Endometrial microvascular endothelial cells (primary cell): ENCODE data around the gene TM4SF18. TPM values are rescaled to one million over a fixed set of nuclear protein-coding genes. Genes with fewer than 3 reads are reported as not detected.

Experiments
- in situ Hi-C: cut with HindIII; loops from 2 replicates; pipeline ENCODE4 v1.10.0; 2017; ENCODE audit warnings: low sequenced_read_pairs, low pct_unique_long_range_greater_than_20kb; ENCODE audit errors: inconsistent ontology term
- total RNA-seq: library from RNA; depleted of rRNA; stranded (reverse); fragments of >200 nt; gene quantifications from one replicate; pipeline ENCODE4 v1.2.3, GENCODE V29; 2015; ENCODE audit errors: inconsistent ontology term

TM4SF18 gene
- total RNA-seq, 1 donor from 2014 or later: 119 TPM

- in situ Hi-C loops: no loop called here
Observed at GRCh38 chr3:149369991-149370866, 36.8 kb upstream of the TM4SF18 start.

- in situ Hi-C loops: no loop called here
Observed at GRCh38 chr3:149368674-149369497, 35.5 kb upstream of the TM4SF18 start.

- in situ Hi-C loops: no loop called here
Observed at GRCh38 chr3:149368201-149368673, 34.8 kb upstream of the TM4SF18 start.

- in situ Hi-C loops: no loop called here
Observed at GRCh38 chr3:149366941-149367840, 33.8 kb upstream of the TM4SF18 start.

- in situ Hi-C loops: no loop called here
Observed at GRCh38 chr3:149366031-149366430, 32.6 kb upstream of the TM4SF18 start.

DNA sequence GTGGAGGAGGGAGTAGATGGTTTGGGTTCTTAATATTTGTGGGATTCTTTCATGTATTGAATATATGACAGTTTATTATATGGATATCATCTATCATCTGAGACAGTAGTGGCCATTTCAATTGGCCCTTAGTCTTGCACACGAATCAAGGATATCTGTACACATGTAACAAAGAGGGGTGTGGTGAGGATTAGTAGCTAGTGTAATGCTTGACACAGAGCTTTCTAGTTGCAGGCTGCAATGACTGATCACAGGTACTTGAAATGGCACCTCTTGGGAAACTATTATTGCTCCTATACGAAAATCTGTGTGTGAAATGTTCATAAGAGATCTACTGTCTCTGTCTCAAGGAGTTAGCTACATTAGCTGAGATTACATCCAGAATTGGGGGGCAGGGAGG, 31.2 kb upstream of the TM4SF18 start:
- in situ Hi-C loops: no loop called here

GRCh38 chr3:149363053-149363452, 29.6 kb upstream of the TM4SF18 start:
- in situ Hi-C loops: no loop called here

GRCh38 chr3:149362366-149362765, 28.9 kb upstream of the TM4SF18 start:
- in situ Hi-C loops: no loop called here

GRCh38 chr3:149356630-149357029, 23.2 kb upstream of the TM4SF18 start:
- in situ Hi-C loops: loop anchor here (10.0 kb wide), 1 partner anchor 242 kb away; no protein-coding TSS in a partner anchor

DNA sequence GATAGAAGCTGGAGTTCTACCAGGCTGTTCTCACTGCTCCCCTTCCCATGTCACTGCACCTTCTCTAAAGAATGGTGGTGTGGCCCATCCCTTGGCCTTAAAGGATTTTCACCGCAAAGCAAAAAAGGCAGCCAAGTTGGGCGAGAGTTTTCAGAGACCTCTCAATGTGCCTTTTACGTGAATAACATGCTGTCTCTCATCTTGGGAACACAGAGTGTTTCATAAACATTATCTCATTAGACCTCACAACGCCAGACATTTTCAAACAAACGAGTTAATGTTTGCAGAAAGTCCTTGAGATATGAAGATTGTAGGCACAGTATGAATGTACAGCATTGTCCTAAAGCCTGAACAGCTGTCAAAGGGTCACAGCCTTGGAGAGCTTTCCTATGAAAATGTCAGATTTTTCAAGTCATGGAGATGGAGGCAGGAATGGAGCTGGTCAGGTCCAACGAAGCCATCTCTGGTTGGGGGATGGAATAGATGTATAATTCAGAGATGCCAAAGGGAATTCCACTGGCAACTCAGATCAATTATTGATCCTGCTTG, 22.7 kb upstream of the TM4SF18 start:
- in situ Hi-C loops: loop anchor here (10.0 kb wide), 1 partner anchor 241 kb away; no protein-coding TSS in a partner anchor

DNA sequence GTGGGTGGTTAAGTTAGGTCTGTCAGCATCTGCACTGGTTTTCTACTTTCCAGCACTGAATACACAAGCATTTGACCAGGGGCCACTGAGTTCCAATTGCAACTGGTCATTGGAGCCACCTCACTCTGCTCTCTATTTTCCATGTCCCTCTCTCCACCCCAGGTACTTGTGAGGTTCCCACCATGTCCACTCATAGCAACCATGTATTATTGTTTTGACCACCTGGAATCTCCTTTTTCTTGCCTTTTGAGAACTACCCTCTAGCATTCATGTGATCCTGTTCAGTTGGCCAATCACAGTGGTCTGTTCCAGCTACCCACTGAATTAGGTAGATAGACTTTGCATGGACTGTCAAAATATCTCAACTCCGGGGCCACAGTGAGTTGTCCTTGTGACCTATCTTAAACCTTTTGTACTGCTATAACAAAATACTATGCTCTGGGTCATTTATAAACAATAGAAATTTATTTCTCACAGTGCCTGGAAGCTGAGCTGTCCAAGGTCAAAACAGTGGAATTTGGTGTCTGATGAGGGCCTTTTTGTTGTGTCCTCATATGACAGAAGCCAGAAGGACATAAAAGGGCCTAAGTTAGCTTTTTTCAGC, 20.2 kb upstream of the TM4SF18 start:
- in situ Hi-C loops: loop anchor here (10.0 kb wide), 1 partner anchor 239 kb away; no protein-coding TSS in a partner anchor

GRCh38 chr3:149352556-149352955, 19.1 kb upstream of the TM4SF18 start:
- in situ Hi-C loops: loop anchor here (10.0 kb wide), 1 partner anchor 238 kb away; no protein-coding TSS in a partner anchor

DNA sequence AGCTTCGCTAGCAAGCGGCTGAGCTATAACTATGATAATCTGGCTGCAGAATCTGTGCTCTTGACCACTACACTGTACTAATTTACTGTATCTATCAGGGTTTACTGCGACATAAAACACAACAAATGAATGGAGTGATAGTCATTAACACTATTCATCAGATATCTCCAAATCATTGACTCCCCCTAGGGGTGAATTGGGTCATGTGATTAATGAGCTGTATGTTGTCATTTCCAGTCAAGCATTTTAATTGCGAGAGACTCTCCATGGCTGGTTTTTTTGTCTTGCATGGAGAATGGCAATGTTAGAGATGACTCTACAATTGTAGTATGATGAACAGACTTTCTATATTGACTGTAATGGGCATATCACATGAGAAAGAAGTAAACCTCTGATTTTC, 10.5 kb upstream of the TM4SF18 start:
- in situ Hi-C loops: no loop called here

- in situ Hi-C loops: no loop called here
Observed at GRCh38 chr3:149342413-149343380, 9.3 kb upstream of the TM4SF18 start.

GRCh38 chr3:149340310-149340933, 7.0 kb upstream of the TM4SF18 start:
- in situ Hi-C loops: no loop called here

DNA sequence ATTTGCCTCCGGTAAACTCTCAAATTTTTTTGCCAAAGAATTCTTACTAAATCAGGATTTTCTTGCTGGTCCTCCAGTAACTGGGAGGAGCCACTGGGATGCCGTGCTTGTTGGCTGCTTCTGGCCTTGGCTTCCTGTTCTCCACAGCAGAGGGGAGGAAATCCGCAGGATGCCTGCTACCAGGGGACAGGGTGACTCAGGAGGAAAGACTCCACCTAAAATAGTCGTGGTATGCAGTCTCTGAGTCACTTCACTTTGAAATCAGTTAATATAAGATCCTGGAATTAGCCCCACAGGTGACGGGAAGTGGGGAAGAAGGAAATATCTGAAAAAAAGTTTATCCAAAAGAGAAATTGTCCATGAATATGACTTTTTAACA, 6.5 kb upstream of the TM4SF18 start:
- in situ Hi-C loops: no loop called here
